ENCODE data around the gene ACIN1. TPM values are rescaled to one million over a fixed set of nuclear protein-coding genes. Genes with fewer than 3 reads are reported as not detected.
A peak's percentile ranks its signal among the peaks of the same experiment; 100 is the strongest.

Gene ACIN1
- total and polyA plus RNA-seq, 2 of the 13 experiments (the other 11 are each of a cell fraction or from before 2014, with no cell fraction given), result 165 to 183 TPM

- TF ChIP-seq, protein P1, sequence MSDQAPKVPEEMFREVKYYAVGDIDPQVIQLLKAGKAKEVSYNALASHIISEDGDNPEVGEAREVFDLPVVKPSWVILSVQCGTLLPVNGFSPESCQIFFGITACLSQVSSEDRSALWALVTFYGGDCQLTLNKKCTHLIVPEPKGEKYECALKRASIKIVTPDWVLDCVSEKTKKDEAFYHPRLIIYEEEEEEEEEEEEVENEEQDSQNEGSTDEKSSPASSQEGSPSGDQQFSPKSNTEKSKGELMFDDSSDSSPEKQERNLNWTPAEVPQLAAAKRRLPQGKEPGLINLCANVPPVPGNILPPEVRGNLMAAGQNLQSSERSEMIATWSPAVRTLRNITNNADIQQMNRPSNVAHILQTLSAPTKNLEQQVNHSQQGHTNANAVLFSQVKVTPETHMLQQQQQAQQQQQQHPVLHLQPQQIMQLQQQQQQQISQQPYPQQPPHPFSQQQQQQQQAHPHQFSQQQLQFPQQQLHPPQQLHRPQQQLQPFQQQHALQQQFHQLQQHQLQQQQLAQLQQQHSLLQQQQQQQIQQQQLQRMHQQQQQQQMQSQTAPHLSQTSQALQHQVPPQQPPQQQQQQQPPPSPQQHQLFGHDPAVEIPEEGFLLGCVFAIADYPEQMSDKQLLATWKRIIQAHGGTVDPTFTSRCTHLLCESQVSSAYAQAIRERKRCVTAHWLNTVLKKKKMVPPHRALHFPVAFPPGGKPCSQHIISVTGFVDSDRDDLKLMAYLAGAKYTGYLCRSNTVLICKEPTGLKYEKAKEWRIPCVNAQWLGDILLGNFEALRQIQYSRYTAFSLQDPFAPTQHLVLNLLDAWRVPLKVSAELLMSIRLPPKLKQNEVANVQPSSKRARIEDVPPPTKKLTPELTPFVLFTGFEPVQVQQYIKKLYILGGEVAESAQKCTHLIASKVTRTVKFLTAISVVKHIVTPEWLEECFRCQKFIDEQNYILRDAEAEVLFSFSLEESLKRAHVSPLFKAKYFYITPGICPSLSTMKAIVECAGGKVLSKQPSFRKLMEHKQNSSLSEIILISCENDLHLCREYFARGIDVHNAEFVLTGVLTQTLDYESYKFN (CRISPR knock-in tag; conservative IDR thresholded peaks at IDR 0.05), result no peak
- no peak for TF ChIP-seq ZNF614 (CRISPR knock-in tag; IDR thresholded peaks at IDR 0.05; ENCODE audit: borderline replicate concordance)
- TF ChIP-seq MAZ (IDR thresholded peaks at IDR 0.05; ENCODE audit: borderline replicate concordance, low read depth, low read length), result no peak
- TF ChIP-seq MAZ (CRISPR knock-in tag; IDR thresholded peaks at IDR 0.05; ENCODE audit: low read depth), result no peak
- TF ChIP-seq SRY (CRISPR knock-in tag; IDR thresholded peaks at IDR 0.05), result 0 out of 2 replicates have a peak, but pooled peaks have one; percentile 55
- TF ChIP-seq KLF13 (CRISPR knock-in tag; IDR thresholded peaks at IDR 0.05), result no peak
- TF ChIP-seq ZNF180 (CRISPR knock-in tag; IDR thresholded peaks at IDR 0.05; ENCODE audit: borderline replicate concordance, low read depth), result no peak
- TF ChIP-seq ZNF607 (CRISPR knock-in tag; IDR thresholded peaks at IDR 0.05; ENCODE audit: borderline replicate concordance), result no peak
- TF ChIP-seq HNF1B (CRISPR knock-in tag; IDR thresholded peaks at IDR 0.05), result no peak
- no peak for TF ChIP-seq POLR2G (IDR thresholded peaks at IDR 0.05; ENCODE audit: low read depth, low read length)
- no peak for TF ChIP-seq FOXP1 (IDR thresholded peaks at IDR 0.05)
- no peak for TF ChIP-seq FOXP1 (CRISPR knock-in tag; IDR thresholded peaks at IDR 0.05)
- TF ChIP-seq DR1 (CRISPR knock-in tag; IDR thresholded peaks at IDR 0.05), result no peak
- no peak for TF ChIP-seq MAFK (conservative IDR thresholded peaks at IDR 0.05 in 1 of 2, IDR thresholded peaks at IDR 0.05 in 1 of 2; ENCODE audit: low read length in 2 of 2)
- TF ChIP-seq NCOA5 (CRISPR knock-in tag; IDR thresholded peaks at IDR 0.05), result no peak
- peak; percentile 91; the same call in 1 of the 2 replicates for TF ChIP-seq THYN1 (CRISPR knock-in tag; IDR thresholded peaks at IDR 0.05; ENCODE audit: borderline replicate concordance, low read depth)
- TF ChIP-seq SIX4 (CRISPR knock-in tag; IDR thresholded peaks at IDR 0.05), result no peak
- TF ChIP-seq, protein P2, sequence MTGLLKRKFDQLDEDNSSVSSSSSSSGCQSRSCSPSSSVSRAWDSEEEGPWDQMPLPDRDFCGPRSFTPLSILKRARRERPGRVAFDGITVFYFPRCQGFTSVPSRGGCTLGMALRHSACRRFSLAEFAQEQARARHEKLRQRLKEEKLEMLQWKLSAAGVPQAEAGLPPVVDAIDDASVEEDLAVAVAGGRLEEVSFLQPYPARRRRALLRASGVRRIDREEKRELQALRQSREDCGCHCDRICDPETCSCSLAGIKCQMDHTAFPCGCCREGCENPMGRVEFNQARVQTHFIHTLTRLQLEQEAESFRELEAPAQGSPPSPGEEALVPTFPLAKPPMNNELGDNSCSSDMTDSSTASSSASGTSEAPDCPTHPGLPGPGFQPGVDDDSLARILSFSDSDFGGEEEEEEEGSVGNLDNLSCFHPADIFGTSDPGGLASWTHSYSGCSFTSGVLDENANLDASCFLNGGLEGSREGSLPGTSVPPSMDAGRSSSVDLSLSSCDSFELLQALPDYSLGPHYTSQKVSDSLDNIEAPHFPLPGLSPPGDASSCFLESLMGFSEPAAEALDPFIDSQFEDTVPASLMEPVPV (CRISPR knock-in tag; IDR thresholded peaks at IDR 0.05), result 0 out of 2 replicates have a peak, but pooled peaks have one; percentile 31
- TF ChIP-seq, protein P3, sequence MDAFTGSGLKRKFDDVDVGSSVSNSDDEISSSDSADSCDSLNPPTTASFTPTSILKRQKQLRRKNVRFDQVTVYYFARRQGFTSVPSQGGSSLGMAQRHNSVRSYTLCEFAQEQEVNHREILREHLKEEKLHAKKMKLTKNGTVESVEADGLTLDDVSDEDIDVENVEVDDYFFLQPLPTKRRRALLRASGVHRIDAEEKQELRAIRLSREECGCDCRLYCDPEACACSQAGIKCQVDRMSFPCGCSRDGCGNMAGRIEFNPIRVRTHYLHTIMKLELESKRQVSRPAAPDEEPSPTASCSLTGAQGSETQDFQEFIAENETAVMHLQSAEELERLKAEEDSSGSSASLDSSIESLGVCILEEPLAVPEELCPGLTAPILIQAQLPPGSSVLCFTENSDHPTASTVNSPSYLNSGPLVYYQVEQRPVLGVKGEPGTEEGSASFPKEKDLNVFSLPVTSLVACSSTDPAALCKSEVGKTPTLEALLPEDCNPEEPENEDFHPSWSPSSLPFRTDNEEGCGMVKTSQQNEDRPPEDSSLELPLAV (CRISPR knock-in tag; conservative IDR thresholded peaks at IDR 0.05; ENCODE audit: low read depth), result no peak
- TF ChIP-seq ZSCAN29 (CRISPR knock-in tag; conservative IDR thresholded peaks at IDR 0.05), result no peak
- TF ChIP-seq KDM2A (CRISPR knock-in tag; IDR thresholded peaks at IDR 0.05; ENCODE audit: borderline replicate concordance, low read depth), result no peak
Observed at GRCh38 chr14:23091294-23092225, 3.4 kb downstream of the ACIN1 start (continued).

All from HepG2 (cell line).